NCI-H1417 (cell line): ENCODE measurements around the gene TOR4A.

Experiments used
- DNase-seq, 3 experiments: peaks; one replicate each; lab custom pipeline; 2025; lab: John Stamatoyannopoulos, UW

Gene TOR4A

DNA sequence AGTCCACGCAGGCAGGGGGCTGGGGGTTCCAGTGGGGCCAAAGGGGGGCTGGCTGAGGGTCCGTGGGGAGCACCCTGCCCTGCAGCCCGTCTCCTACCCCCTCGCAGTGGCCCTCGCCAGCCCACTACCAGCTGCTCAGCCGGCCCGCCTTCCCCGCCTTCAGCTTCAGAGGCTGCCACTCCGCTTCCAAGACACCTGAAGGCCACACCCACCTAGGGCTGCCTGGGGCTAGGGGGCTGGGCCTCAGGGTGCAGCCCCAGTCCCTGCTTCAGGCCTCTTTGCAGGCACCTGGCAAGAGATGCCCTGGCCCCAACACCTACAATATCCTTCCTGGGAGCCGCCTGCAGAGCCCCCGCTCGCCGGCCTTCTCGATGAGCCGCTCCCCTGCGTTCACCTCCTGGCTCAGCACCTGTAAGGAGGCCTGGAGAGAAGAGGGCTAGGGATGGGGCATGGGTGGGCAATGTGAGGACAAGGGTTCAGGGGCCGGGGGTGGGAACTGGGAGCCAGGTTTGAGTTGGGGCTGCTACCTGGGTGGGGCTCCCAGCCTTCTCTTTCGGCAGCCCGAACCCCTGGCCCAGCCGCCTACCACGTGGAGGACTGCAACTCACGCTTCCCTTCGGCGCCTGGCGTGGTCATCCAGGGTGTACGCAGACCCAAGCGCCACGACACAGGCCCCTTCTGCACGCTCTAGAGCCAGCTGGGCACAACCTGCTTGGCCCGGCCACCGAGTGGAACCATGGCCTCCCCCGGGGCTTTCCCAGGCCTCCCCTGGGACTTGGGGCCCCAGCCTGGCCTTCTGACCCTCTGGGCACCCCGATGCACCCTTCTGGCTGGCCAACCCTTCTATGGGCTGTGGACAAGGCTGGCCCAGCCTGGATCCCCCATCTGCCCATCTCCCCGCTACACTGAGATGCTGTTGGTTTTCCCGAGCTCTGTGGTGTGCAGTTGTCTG, 24.7 kb upstream of the TOR4A start:
- peak; percentile 13 to 31 (median 30) for DNase-seq

- peak in 2 of 3 experiments; percentile 54 to 60 for DNase-seq
These were observed 23.6 kb upstream of the TOR4A start for GRCh38 chr9:137253717-137254623.

DNA sequence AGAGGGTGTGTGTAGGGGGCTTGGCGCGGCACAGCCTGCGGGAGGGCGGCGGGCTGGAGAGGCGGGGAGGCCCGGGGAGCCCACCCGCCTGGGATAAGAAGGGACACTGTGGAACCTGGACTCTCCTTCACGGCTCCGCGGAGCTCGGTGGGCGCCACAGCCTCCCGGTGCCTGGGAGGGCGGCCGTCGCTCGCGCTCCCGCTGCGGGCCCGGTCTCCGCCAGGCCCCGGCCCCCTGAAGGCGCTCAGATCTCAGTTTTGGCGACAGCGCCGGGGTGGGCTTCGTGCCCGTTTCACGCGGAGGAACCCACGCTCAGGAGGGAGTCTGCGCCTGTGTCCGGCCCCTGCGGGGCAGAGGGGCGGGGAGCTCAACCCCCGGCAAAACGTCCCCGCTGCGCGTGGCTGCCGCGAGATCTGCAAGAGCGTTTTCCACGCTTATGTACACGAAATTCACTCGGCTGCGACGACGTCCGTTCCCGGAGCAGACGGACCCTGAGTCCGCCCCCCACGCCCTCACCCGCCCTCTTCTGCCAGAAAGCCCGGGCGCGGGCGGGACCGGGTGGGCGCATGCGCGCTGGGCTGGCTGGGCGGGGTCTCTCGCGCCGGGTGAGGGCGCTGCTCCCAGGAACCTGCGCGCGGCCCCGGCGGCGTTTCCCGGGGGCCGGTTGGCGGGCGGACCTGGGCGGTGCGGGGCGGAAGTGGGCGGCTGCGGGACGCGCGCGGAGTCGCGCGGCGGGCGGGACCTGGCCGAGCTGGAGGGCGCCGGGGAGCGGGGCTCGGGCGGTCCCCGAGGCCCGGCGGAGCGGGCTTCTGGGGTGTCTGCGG, 22.7 kb upstream of the TOR4A start, which contains the start of gene NELFB:
Gene NELFB, plus strand, starts transcription at position 704 of the 824 bp plus-strand sequence.
- DNase-seq = peak; percentile 85 to 95 (median 94)

GRCh38 chr9:137255448-137256114, 21.9 kb upstream of the TOR4A start:
- peak in 1 of 3 experiments; percentile 80 for DNase-seq

DNA sequence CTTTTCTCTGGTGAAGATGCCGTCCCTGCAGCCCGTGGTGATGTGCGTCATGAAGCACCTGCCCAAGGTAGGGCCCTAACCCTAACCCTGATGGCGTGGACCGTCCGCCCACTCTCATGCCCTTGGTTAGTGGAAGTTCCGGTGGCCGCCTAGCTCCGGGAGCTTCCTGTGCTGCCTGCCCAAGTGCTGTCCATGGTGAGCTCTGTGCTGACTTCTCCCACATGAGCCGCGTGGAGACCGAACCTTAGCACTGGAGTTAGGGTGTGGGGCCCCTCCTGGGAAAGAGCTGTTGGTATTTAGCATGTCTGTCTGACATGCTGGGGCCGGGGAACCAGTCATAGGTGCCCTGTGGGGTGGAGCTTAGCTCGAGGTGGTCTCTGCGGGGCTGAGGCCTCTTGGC, 21.2 kb upstream of the TOR4A start:
- no peak for DNase-seq

DNA sequence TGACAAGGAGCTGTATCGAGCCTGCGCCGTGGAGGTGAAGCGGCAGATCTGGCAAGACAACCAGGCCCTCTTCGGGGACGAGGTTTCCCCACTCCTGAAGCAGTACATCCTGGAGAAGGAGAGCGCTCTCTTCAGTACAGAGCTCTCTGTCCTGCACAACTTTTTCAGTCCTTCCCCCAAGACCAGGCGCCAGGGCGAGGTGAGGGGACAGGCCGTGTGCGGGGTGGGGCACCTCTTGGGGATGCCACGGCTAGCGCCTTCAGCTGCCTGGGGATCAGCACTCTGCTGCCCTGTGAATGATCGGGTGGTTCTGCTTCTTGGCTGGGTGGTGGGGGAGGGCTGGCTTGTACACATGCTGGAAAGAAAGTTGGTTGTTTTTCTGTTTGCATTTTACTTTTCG, 20.7 kb upstream of the TOR4A start:
- no peak for DNase-seq

- DNase-seq = peak in 2 of 3 experiments; percentile 17 to 53
These were observed 15.2 kb upstream of the TOR4A start for GRCh38 chr9:137262173-137262908.

GRCh38 chr9:137262909-137263285, 14.6 kb upstream of the TOR4A start:
- DNase-seq = no peak

DNA sequence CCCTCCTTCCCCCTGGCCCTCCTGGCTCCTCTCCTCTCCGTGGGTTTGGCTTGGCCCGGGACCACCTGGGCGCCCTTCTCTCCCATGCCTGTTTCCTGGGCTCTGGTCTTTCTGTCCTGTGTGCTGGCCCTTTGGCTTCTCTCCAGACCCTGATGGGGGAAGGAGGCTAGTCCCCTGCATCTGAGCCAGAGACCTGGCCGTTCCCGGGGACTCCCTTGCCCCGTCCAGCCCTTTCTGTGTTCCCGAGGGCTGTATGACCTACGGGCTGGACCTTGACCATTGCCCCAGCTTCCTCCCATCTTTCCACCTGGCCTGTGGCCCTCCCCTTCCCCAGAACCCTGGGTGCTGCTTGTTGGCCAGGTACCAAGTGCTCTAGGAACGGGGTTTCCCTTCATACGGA, 14.0 kb upstream of the TOR4A start:
- DNase-seq = no peak

GRCh38 chr9:137264067-137264466, 13.5 kb upstream of the TOR4A start:
- no peak for DNase-seq

DNA sequence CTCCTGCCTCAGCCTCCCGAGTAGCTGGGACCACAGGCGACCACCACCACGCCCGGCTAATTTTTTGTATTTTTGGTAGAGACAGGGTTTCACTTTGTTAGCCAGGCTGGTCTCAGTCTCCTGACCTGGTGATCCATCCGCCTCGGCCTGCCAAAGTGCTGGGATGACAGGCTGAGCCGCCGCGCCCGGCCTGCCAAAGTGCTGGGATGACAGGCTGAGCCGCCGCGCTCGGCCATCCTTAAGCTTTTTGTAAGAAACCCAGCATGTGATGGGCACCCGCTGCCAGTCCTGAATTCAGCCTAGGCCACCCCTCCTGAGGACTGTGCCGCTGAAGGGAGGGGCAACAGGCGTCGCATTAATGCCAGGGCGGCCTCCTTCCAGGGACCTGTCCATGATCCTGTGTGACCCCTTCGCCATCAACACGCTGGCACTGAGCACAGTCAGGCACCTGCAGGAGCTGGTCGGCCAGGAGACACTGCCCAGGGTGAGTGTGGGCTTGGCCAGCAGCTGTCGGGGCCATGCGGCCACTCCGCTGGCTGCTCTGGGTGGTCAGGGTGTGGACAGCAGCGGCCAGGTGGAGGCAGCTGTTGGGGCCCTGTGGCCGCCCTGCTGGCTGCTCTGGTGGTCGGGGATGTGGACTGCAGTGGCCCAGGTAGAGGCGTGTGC, 11.9 kb upstream of the TOR4A start:
- no peak for DNase-seq

- DNase-seq = no peak
These were observed 11.4 kb upstream of the TOR4A start for GRCh38 chr9:137266162-137266527.

- no peak for DNase-seq
These were observed 10.7 kb upstream of the TOR4A start for GRCh38 chr9:137266585-137267453.

- DNase-seq = no peak
These were observed 9.6 kb upstream of the TOR4A start for GRCh38 chr9:137267933-137268355.

DNA sequence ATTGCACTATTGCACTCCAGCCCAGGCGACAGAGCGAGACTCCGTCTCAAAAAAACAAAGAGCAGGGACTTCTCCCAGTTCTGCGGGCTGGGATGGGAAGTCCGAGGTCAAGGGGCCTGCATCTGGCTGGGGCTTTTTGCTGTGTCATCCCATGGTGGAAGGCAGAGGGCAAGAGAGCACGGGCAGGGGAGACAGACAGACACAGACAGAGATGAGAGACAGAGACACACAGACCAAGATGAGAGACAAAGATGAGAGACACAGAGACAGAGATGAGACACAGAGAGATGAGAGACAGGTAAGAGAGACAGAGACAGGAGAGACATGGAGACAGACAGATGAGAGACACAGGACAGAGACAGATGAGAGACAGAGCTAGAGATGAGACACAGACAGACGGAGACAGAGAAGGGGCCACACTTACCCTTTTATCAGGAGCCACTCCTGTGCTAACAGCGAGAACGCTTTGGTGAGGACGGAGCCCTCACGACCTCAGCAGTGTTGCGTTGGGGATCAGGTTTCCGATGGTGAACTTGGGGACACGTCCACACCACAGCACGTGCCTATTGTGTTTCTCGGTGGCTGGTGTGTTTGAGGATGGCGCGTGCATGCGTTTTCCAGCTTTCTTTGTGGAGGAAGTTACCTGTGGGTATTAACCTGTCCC, 8.9 kb upstream of the TOR4A start:
- no peak for DNase-seq

DNA sequence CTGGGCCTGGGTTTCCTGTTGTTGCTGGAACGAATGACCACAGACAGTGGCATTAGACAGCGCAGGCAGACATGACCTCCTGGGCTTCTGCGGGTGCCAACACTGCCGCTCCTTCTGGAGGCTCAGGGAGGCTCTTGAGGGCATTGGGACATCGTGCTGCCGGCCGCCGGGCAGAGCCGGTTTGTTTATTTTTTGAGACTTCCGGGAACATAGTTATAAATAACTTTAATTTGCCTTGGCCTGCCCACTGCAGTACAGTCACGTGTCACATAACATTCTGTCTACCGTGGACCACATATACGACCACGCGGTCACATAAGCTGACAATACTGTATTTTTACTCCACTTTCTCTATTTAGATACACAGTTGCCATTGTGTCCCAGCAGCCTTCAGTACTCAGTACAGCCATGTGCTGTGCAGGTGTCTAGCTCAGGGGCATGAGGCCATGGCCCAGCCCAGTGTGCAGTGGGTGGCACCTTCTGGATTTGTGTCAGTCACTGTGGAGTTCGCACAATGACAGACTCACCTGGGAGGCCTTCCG, 8.2 kb upstream of the TOR4A start:
- no peak for DNase-seq

GRCh38 chr9:137270929-137271695, 6.4 kb upstream of the TOR4A start:
- DNase-seq = no peak
